Measurements from ENCODE around the gene C17orf107.

C17orf107 gene

DNA sequence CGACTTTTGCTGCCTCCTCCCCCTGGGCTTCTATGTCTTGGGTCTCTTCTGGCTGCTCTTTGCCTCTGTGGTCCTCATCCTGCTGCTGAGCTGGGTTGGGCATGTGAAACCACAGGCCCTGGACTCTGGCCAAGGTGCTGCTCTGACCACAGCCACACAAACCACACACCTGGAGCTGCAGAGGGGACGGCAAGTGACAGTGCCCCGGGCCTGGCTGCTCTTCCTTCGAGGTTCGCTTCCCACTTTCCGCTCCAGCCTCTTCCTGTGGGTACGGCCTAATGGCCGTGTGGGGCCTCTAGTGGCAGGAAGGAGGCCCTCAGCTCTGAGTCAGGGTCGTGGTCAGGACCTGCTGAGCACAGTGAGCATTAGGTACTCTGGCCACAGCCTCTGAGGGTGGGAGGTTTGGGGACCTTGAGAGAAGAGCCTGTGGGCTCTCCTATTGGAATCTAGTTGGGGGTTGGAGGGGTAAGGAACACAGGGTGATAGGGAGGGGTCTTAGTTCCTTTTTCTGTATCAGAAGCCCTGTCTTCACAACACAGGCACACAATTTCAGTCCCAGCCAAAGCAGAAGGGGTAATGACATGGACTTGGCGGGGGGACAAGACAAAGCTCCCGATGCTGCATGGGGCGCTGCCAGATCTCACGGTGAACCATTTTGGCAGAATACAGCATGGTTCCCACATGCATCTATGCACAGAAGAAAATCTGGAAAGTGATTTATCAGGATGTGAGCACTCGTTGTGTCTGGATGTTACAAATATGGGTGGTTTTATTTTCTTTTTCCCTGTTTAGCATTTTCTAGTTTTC, 35.0 kb downstream of the C17orf107 start:
- H3K4me3 ChIP-seq (ENCODE audit: low read depth, low read length) = no peak overlapping the region

DNA sequence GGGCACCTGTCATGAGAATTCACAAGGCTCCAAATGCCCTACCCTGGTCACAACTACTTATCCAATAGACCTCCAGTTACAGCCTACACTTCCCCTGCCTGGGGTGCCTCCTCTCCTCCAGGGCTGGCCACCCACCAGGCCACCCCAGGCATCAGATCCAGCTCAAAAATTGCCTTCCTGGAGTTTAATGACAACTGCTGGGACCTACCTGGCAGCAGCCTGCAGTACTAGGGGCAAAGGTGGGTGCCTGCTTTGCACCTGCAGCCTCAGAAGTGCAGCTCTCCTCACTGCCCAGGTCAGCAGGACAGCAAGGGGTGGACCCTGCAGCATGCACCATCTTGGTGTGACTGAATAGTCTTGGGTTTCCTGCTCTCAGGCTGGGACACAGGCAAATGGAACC, 36.3 kb downstream of the C17orf107 start:
- H3K4me3 ChIP-seq (ENCODE audit: low read depth, low read length) = no peak overlapping the region

DNA sequence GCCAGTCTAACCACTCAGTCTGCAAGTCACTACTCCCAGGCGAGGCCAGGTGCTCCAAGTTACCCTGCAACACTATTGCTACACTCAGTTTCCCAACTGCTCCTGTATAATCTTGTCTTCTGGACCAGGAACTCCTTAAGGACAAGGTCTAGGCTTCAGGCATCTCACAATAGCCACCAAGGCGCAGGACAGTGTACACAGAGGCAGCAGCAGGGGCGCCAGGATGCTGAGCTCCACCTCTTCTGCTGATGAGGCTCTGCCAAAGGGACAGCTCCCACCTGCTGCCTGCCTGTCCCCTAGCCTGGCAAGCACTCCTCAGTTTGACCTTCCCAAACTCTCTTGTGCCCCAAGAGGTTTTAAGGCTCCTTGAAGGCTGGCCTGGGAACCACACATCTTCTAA, 37.1 kb downstream of the C17orf107 start:
- H3K4me3 ChIP-seq (ENCODE audit: low read depth, low read length) = no peak overlapping the region

DNA sequence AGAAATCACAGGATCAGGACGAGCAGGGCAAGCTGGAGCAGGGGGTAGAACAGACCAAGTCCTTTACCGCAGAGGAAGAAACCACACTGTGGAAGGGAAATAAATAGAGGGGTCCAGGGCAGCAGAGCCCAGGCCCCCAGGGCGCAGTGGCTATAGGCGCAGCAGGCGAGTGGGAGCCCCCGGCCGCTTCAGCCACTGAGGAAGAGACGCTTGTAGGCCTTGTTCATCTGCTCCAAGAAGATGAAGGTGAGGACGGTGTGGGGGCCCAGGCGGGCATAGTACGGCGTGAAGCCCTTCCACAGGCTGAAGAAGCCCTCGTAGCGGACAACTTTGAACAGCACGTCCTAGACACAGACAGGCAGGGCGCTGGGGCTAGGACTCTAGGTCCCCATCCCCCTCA, 38.2 kb downstream of the C17orf107 start:
- no peak overlapping the region for H3K4me3 ChIP-seq (ENCODE audit: low read depth, low read length)

DNA sequence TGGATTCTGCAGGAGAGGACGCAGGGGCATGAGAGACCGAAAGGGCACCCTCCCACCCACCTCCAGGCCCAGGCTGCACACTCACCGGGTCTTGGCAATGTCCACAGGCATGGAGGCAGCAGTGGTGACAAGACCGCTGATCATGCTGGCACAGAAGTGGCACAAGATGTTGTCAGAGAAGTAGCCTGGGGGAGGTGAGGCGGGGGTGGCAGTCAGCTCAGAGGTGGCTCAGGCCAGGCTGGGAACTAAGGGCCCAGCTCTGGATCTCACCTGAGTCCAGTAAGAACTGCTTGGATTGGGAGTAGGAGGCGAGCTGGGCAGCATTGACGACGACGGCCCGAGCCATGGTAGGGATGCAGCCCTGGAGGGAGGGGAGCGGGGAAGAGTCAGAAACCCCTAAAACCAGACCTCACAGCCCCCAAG, 38.7 kb downstream of the C17orf107 start:
- H3K4me3 ChIP-seq (ENCODE audit: low read depth, low read length) = no peak overlapping the region

DNA sequence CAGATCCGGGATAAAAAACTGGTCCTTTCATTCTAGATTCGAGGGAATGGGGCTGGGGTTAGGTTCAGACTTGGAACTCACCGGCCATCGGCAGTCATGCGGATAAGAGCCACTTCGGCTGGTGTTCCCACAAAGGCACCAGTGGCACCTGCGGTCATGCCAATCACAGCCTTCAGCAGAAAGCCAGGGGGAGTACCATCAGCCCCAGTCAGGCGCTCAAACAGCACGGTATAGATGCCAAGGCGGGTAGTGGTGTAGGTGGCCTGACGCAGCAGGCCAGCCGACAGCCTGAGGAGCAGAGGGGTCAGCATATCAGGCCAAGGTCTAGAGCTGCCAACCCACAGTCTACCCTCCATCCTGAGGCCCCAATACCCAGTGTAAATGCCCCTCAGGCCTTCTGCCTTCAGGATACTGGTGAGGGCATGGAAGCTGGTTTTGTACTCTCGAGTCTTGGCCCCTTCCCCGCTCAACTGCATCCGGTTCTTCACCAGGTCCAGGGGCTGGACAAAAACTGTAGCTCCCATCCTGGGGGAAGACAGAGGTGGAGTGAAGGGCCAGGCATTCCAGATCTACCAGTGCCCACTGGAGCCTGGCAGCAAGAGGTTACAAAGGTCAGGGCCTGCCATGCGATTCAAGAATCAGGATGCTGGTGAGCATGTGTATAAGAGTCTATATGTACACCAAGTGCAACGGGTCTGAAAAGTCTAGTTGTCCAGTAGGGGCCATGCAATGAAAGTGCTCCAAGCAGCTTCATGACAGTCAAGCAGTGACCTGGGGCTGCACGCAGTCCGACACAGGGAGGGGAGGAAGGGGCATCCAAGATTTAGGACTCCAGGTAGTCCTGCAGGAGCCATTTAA, 39.6 kb downstream of the C17orf107 start:
- H3K4me3 ChIP-seq (ENCODE audit: low read depth, low read length) = peak overlapping the region; percentile 95

DNA sequence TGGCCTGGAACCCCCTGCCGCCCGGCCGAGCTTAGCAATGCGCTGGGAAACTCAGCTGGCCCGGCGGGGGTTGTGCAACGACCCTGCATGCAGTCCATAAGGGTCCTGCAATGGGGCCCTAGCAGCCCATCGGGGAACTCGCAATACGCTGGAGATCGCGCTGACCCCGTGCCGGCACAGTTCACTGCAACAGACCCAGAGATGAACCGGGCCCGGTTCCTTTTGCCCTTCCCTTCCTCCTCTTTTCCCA, 40.1 kb downstream of the C17orf107 start:
- H3K4me3 ChIP-seq (ENCODE audit: low read depth, low read length) = peak overlapping the region; percentile 95

DNA sequence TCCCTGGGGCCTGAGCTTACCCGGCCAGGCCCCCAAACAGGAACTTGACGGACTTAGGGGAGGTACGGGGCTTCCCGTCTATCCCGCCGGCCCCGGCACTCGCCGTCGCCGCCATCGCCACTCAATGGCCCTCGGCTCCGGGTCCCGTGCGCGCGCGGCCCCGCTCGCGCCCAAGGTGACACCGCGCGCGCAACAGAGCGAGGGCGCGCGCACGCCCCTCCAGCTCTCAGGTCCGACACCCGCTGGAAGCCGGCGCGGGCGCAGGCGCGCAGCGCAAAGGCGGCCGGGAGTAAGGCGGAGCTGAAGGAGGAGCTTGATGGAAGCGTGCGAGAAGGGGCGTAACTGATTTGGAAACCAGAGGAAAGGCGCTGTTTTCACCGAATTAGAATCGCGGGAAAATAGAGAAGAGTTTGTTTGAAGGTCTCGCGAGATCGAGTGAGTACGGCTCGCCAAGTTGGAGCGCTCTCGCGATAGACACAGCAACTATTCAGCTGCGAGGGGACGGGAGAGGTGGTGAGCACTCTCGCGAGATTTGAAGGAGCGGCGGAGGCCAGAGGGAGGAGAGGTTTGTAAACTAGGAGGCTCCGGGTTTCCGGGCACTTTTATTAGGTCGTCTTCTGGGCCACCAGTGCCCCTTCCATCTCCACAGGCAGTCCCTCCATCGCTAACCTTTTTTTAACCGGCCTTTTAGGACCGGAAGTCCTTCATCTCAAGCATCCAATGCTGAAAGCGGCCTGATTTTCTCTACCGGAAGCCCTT, 40.6 kb downstream of the C17orf107 start, which contains the start of the genes RNF167 and SLC25A11:
RNF167 (plus strand) TSS at position 473 of the 759 bp plus-strand sequence. CDS start 642 bp downstream, outside the sequence.
SLC25A11 (minus strand) TSS at position 251 of the 759 bp plus-strand sequence; CDS start at position 115, 136 bp downstream.
- peak within 1 kb of the TSS; percentile 95 for H3K4me3 ChIP-seq (ENCODE audit: low read depth, low read length)

DNA sequence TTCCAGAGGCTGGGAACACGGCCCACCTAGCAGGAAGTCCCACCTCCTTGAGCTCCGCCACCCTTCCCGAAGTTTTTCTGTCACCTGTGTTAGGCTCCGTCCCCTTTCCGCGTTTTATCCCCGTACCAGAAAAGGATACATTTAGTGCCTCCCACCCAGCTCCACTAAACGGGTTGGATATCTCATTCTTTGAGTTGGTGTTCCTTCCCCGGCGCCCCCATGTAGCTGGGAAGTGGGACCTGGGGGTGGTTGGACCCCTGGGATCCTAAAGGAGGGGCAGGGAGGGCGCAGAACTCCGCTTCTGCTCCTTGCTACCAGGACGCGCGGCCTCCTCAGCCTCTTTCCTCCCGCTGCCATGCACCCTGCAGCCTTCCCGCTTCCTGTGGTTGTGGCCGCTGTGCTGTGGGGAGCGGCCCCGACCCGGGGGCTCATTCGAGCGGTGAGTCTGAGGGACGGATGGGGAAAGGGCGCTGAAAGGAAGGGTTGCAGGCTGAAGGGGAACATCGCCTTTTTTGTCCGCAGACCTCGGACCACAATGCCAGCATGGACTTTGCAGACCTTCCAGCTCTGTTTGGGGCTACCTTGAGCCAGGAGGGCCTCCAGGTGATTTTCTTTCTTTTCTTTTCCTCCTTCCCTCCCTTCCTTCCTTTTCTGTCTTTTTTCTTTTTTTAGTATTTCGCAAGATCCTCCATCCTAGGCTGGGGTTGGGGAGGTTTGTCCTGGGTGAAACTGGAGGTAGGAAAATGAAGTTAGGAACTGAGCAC, 41.4 kb downstream of the C17orf107 start:
- peak overlapping the region; percentile 95 for H3K4me3 ChIP-seq (ENCODE audit: low read depth, low read length)

DNA sequence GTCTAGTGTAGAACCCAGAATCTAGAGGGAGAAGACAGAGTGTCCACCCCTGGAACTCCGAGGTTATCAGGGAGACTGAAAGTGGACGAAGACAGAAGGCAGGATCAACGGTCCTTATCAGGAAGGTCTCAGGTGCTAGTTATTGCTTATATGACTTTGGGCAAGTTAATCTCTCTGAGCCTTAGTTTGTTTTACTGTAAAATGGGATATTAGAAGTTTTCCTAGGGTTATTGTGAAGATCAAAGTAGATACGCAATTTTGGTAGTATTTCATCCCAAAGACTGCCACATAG, 41.9 kb downstream of the C17orf107 start:
- H3K4me3 ChIP-seq (ENCODE audit: low read depth, low read length) = peak overlapping the region; percentile 95

DNA sequence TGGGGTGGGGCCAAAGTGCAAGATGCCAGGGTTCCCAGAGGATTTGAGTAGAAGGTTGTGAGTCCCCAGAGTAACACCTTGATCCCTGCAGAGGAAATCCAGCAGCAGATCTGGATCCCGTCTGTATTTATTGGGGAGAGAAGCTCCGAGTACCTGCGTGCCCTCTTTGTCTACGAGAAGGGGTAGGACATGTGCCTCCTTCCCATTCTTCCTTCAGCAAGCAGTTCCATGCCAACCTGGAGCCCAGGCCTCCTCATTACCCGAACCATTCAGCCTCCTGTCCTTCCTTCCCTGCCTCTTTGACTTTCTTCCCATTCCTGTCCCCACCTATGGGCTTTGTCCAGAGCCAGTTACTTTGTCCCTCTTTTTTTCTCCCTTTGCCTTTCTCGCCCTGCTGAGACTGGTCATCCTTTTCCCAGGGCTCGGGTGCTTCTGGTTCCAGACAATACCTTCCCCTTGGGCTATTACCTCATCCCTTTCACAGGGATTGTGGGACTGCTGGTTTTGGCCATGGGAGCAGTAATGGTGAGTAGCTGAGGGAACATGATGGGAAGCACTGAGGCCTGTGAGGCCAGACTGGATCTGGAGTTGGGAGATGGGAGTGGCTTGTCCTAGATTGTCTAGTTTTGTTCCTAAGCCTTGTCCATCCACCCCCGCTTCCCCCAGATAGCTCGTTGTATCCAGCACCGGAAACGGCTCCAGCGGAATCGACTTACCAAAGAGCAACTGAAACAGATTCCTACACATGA, 43.6 kb downstream of the C17orf107 start:
- H3K4me3 ChIP-seq (ENCODE audit: low read depth, low read length) = no peak overlapping the region

DNA sequence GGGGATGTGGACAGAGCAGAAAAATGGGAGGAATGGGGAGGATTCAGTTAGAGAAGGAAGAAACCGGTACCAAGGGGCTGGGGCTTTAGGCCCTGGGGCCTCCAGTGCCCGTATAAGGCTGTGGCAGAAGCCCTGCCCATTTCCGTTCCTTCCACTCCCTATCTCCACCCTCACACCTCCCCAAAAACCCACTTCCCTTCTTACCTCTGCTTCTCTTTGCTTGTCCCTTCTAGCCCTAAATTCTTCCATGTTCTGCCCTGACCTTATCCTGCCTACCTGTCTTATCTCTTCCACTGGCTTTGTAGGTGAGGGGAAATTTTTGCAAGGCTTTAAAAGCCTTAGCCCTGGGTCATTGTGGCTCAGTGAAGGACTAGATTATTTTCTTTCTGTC, 44.8 kb downstream of the C17orf107 start:
- H3K4me3 ChIP-seq (ENCODE audit: low read depth, low read length) = no peak overlapping the region

DNA sequence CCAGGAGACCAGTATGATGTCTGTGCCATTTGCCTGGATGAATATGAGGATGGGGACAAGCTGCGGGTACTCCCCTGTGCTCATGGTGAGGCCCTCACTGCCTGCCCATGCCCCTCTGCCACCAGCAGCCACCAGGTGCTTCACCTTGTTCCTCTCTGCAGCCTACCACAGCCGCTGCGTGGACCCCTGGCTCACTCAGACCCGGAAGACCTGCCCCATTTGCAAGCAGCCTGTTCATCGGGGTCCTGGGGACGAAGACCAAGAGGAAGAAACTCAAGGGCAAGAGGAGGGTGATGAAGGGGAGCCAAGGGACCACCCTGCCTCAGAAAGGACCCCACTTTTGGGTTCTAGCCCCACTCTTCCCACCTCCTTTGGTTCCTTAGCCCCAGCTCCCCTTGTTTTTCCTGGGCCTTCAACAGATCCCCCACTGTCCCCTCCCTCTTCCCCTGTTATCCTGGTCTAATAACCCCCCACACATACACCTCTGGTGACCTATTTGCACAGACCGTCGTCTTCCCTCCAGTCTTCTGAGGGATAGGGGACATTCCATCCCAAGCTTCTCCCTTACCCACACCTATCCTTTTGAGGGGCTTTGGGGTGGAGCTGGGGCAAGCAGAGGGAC, 45.3 kb downstream of the C17orf107 start:
- no peak overlapping the region for H3K4me3 ChIP-seq (ENCODE audit: low read depth, low read length)

DNA sequence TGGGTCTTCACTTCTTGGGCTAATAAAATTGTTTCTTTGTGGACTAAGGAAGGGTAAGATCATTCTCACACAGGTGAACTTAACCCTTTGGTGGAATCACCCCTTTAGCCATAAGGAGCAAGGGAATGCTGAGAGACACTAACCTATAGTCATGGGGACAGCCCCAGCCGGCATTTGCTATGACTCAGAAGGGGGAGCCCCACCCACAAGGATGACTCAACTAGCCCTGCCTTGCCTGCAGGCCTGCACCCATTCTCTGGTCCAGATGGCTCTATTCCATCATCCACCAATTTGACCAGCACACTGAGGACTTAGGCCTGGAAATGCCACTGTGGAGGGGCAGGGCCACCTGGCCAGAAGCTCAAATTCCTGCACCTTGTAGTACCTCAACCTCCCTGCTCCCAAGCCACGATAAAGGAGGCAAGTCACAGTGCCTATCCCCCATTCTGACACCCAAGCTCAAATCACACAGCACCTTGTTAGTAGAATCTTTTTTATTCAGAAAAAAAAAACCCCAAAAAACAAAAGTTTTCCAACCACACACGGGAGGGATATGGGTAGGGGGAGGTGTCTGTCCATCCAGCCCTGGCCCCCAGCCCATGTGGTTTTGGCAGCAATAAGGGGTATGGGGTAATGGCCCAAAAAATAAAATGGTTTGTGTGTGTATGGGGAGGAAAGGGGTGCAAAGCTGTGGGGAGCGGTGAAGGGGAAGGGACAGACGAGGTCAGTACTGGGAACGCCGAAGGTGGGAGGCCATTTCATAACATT, 46.0 kb downstream of the C17orf107 start:
- H3K4me3 ChIP-seq (ENCODE audit: low read depth, low read length) = no peak overlapping the region

DNA sequence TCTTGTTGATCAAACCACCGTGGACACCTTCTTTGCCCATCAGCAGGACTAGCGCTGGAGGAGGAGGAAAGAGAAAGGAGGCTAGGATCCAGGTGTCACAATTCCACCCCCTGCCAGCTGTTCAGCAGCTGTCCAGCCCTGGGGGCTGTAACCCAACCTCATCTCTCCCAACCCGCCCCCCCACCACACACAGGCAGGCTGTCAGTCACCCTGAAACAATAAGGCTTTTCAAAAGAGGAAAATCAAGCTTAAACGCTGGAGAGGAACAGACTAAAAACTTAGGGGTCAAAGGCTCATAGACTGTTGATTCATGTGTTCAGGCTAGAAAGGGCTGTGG, 46.6 kb downstream of the C17orf107 start:
- H3K4me3 ChIP-seq (ENCODE audit: low read depth, low read length) = no peak overlapping the region

DNA sequence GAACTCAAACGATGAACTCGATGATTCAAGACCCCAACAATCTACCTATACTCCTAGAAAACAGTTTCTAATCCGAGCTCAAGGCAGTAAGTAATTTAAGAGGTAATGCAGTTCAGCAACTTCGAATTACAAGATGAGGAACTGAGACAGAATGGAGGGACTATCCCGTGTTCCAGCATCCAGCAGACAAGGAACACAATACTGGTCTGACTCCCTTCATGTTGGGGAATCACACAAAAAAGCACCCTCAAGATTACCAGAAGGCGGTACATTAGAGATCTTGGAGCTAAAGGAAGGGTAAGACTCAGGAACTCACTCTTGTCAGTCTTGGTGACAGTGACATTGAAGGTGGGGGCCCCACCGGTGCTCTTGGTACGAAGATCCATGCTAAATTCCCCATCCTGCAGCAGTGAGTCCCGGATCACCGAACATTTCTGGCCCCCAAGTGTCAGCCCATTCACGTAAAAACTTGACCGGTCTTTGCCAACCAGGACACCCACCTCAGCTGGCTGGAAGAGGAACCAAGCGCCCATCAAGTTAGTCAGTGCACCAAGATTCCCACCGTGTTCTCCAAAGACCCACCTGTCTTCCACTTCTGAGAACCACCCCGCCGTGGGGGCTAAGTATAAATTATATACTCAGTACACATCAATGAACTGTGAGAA, 47.1 kb downstream of the C17orf107 start:
- peak overlapping the region; percentile 98 for H3K4me3 ChIP-seq (ENCODE audit: low read depth, low read length)

DNA sequence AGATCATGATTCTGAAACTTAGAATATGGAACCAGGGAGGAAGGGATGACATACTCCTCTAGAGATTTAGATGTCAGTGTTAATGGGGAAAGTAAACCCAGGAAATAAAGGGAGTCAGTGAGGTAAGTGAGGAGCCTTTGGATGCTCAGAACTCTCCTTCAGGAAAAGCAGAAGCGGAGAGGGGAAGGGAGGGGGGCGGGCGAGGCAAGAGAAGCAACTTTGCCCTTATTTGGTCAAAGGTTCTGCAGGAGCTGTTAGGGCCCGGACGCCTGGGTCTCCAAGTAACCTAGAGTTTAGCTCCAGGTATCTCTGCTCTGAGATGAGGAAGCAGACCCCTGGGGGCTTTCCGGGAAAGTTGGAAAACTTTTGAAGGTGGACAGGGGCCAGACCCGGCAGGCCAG, 47.7 kb downstream of the C17orf107 start:
- H3K4me3 ChIP-seq (ENCODE audit: low read depth, low read length) = peak overlapping the region; percentile 98

DNA sequence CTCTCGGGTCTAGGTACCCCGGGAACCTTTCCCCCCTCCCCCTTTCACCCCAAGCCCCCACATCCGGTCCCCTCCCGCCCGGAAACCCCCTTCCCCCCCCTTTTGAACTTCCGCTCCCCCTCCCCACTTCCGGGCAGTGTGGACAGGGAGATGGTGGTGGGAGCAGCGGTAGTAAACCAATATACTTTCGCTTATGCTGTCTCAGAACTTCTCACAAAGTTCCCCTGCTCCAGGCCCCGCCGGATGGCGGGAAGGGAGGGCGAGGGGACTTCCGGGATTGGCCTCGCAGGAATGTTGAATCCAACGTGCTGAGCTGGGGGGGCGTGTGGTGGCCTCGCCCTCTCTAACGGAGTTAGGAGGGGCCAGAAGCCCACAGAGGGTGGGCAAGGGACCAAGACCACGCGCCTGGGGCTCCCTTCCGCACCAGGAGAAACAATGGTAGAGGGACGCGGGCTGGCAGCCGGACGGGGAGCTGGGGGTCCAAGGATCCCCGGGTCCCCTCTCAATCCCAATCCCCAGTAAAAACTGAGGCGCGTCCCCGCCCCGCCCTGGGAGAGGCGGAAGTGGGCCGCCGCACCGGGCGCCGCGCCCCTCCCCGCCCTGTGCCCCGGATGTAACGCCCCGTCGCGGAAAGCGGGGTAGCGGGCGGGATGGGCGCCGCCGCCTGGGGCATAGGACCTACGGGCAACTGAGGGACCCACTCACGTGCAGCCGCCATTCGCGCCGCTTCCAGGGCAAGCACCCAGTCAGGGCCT, 48.3 kb downstream of the C17orf107 start:
- peak overlapping the region; percentile 98 for H3K4me3 ChIP-seq (ENCODE audit: low read depth, low read length)
